ENCODE data around the gene TOB1.

GRCh38 chr17:50882851-50883250 is 16.7 kb upstream of the TOB1 start:
- TF ChIP-seq RAD21 (IDR thresholded peaks at IDR 0.05; ENCODE audit: low read depth), result no peak
- TF ChIP-seq CEBPB (IDR thresholded peaks at IDR 0.05), result no peak
- no peak for TF ChIP-seq EGR1 (IDR thresholded peaks at IDR 0.05)

Data from Ishikawa (cell line).